ENCODE measurements around the gene PHF5A. TPM values are rescaled to one million over a fixed set of nuclear protein-coding genes. Genes with fewer than 3 reads are reported as not detected.

Gene PHF5A
- polyA plus RNA-seq, 1 of the 3 experiments (the other 2 are of a cell fraction) = 39.6 TPM

GRCh38 chr22:41499624-41500280 lies 31.3 kb upstream of the PHF5A start:
- no peaks in the 10 kb centered on the region for H3K9me2 ChIP-seq
- DNase-seq = no peak
- H3K9ac ChIP-seq = no peak overlapping the region
- H3K4me1 ChIP-seq (ENCODE audit: control insufficient read depth in 1 of 2, insufficient read depth in 2 of 2, low read depth in 1 of 2, low read length in 1 of 2) = no peaks in the 10 kb centered on the region
- no peaks in the 10 kb centered on the region for H3K36me3 ChIP-seq (replicated peaks in 1 of 2; ENCODE audit: control insufficient read depth in 1 of 2, insufficient read depth in 2 of 2, low read length in 1 of 2)
- ChIA-PET POLR2A (no interaction called here), CTCF (interaction anchor here (2.2 kb wide), 1 partner anchor 18 kb away, joined by 7 read pairs; no protein-coding TSS in a partner anchor)
- no peak overlapping the region for H3K4me2 ChIP-seq
- H2AFZ ChIP-seq (ENCODE audit: low read depth) = no peak overlapping the region
- H4K20me1 ChIP-seq (ENCODE audit: insufficient read depth) = no peaks in the 10 kb centered on the region
- 95% methylated on average over 4 of the region's 10 CpGs for WGBS (ENCODE audit: low lambda C conversion rate)
- TF ChIP-seq PBX3 (IDR thresholded peaks at IDR 0.05) (no peak), SIN3A (IDR thresholded peaks at IDR 0.05; ENCODE audit: borderline replicate concordance, low read depth, low read length) (no peak), REST (IDR thresholded peaks at IDR 0.05; ENCODE audit: low read depth, low read length) (no peak), RFX5 (IDR thresholded peaks at IDR 0.05; ENCODE audit: low read length) (no peak), EZH2phosphoT487 (IDR thresholded peaks at IDR 0.05; ENCODE audit: borderline replicate concordance, low read depth) (no peak), SMC3 (IDR thresholded peaks at IDR 0.05; ENCODE audit: low read depth, low read length) (no peak), FOXJ3 (CRISPR knock-in tag; IDR thresholded peaks at IDR 0.05) (no peak), USF2 (IDR thresholded peaks at IDR 0.05; ENCODE audit: borderline replicate concordance, low read depth, low read length) (no peak)
- TF ChIP-seq, protein P1, sequence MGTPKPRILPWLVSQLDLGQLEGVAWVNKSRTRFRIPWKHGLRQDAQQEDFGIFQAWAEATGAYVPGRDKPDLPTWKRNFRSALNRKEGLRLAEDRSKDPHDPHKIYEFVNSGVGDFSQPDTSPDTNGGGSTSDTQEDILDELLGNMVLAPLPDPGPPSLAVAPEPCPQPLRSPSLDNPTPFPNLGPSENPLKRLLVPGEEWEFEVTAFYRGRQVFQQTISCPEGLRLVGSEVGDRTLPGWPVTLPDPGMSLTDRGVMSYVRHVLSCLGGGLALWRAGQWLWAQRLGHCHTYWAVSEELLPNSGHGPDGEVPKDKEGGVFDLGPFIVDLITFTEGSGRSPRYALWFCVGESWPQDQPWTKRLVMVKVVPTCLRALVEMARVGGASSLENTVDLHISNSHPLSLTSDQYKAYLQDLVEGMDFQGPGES (IDR thresholded peaks at IDR 0.05; ENCODE audit: low read depth, low read length) = no peak
- no peaks in the 10 kb centered on the region for H3F3A ChIP-seq (replicated peaks; ENCODE audit: insufficient read depth)
- H3K27ac ChIP-seq (ENCODE audit: low read depth in 2 of 2, low read length in 1 of 2) = no peak overlapping the region
- no peak overlapping the region for H3K4me3 ChIP-seq (ENCODE audit: low read depth in 2 of 2, low read length in 1 of 2)
- H3K27me3 ChIP-seq (ENCODE audit: insufficient read depth) = no peaks in the 10 kb centered on the region
- H3K9me3 ChIP-seq = no peaks in the 10 kb centered on the region
- H3K79me2 ChIP-seq (ENCODE audit: insufficient read depth) = peaks cover 5% of the 10 kb centered on the region; the same call in 1 of the 2 replicates
